HepG2 (cell line): ENCODE results near the gene SPNS1. TPM values are rescaled to one million over a fixed set of nuclear protein-coding genes. Genes with fewer than 3 reads are reported as not detected.

Experiments used
- ATAC-seq: fragments of 200-7000 bp; cut with Tn5 transposase; 3 replicates; pipeline ENCODE4 v1.9.1; 2020; ENCODE audit warnings: mild to moderate bottlenecking, moderate library complexity
- BruUV-seq: library from RNA; stranded (reverse); fragments of 400-500 nt; replicated peaks from 2 replicates; lab custom pipeline; 2021; lab: Mats Ljungman, UMichigan
- CTCF ChIA-PET: fragments of 300-600 bp; formaldehyde crosslinking; extraction: SDS; loops from one replicate; lab custom pipeline; 2021; ENCODE audit warnings: low total read pairs, inconsistent platforms, low intra/inter-chr PET ratio; lab: Yijun Ruan, JAX
- POLR2A ChIA-PET: fragments of 350-600 bp; sonication (Branson Sonifier 250); formaldehyde crosslinking; loops from one replicate; lab custom pipeline; 2020; ENCODE audit warnings: antibody characterized with exemption, inconsistent platforms; lab: Yijun Ruan, JAX
- DNase-seq: peaks from one replicate; pipeline ENCODE4 v3.0.0-alpha.2; 2015; ENCODE audit warnings: low spot score
- FAIRE-seq: peaks from 3 replicates; lab custom pipeline; 2011; peaks lifted over from hg19 to GRCh38; lab: Jason Lieb, UNC
- H2AFZ ChIP-seq: one replicate; pipeline ENCODE4 v1.6.1; 2011; ENCODE audit warnings: low read length, inconsistent platforms
- H3K27ac ChIP-seq: fragments of 300-600 bp; 3 replicates; pipeline ENCODE4 v1.8.0; 2011; ENCODE audit warnings: mixed run types, mild to moderate bottlenecking, mixed read lengths, low read length, inconsistent platforms; ENCODE audit not compliant: insufficient read depth; ENCODE audit errors: extremely low read length
- H3K27me3 ChIP-seq, 2 experiments: fragments of 200-600 bp in 1 of 2; 2 replicates in 1 of 2; 3 replicates in 1 of 2; pipeline versions ENCODE4 v1.6.0 to v1.8.0; 2011; ENCODE audit warnings: low read length in 2 of 2, mild to moderate bottlenecking in 2 of 2, moderate library complexity in 2 of 2, inconsistent platforms in 1 of 2; ENCODE audit not compliant: insufficient read depth in 2 of 2, control insufficient read depth in 1 of 2
- H3K36me3 ChIP-seq, 2 experiments: fragments of 200-600 bp in 1 of 2; replicated peaks in 1 of 2; 2 replicates in 1 of 2; 3 replicates in 1 of 2; pipeline versions ENCODE4 v1.5.1 to v1.8.0; 2011; ENCODE audit warnings: low read length in 2 of 2, inconsistent platforms in 1 of 2; ENCODE audit not compliant: insufficient read depth in 2 of 2, control insufficient read depth in 1 of 2
- H3K4me1 ChIP-seq: 2 replicates; pipeline ENCODE4 v1.5.1; 2012; ENCODE audit warnings: low read length, inconsistent platforms; ENCODE audit not compliant: insufficient read depth
- H3K4me2 ChIP-seq: 2 replicates; pipeline ENCODE4 v1.6.0; 2011; ENCODE audit warnings: low read depth, low read length, inconsistent platforms
- H3K4me3 ChIP-seq, 3 experiments: fragments of 200-600 bp in 1 of 3; sonication (generic), shearing (Covaris generic) in 1 of 3; replicated peaks in 1 of 3; 2 replicates each; pipeline ENCODE4 v1.5.1; 2011 to 2016; ENCODE audit warnings: low read length in 3 of 3, inconsistent platforms in 2 of 3, low read depth in 2 of 3, mild to moderate bottlenecking in 2 of 3, control low read depth in 1 of 3, mixed read lengths in 1 of 3; ENCODE audit not compliant: insufficient read depth in 1 of 3
- H3K79me2 ChIP-seq: one replicate; pipeline ENCODE4 v1.6.1; 2011; ENCODE audit warnings: low read length, inconsistent platforms; ENCODE audit not compliant: insufficient read depth
- H3K9ac ChIP-seq: 2 replicates; pipeline ENCODE4 v1.6.0; 2011; ENCODE audit warnings: mild to moderate bottlenecking, low read depth, low read length, inconsistent platforms; ENCODE audit not compliant: insufficient read depth
- H3K9me3 ChIP-seq: 2 replicates; pipeline ENCODE4 v1.5.1; 2012; ENCODE audit warnings: mild to moderate bottlenecking, low read length
- H4K20me1 ChIP-seq: 2 replicates; pipeline ENCODE4 v1.6.0; 2011; ENCODE audit warnings: inconsistent platforms, mild to moderate bottlenecking, low read length, moderate library complexity; ENCODE audit not compliant: insufficient read depth
- JUN ChIP-seq: sonication (generic); formaldehyde crosslinking; IDR thresholded peaks from 2 replicates; pipeline ENCODE4 v1.4.0; 2020; ENCODE audit warnings: mild to moderate bottlenecking, missing genetic modification reagents
- SOX5 ChIP-seq: IDR thresholded peaks from 2 replicates; pipeline ENCODE4 v1.6.1; 2016; ENCODE audit warnings: borderline replicate concordance
- TCF7 ChIP-seq: sonication (generic); IDR thresholded peaks from 2 replicates; pipeline ENCODE4 v1.6.1; 2016; ENCODE audit warnings: antibody characterized with exemption, low read depth
- ZFX ChIP-seq: sonication (generic); formaldehyde crosslinking; IDR thresholded peaks from 2 replicates; pipeline ENCODE4 v1.4.0; 2020; ENCODE audit warnings: mild to moderate bottlenecking, low read depth, missing genetic modification reagents, moderate library complexity
- ZFY ChIP-seq: sonication (generic); formaldehyde crosslinking; IDR thresholded peaks from 2 replicates; pipeline ENCODE4 v1.4.0; 2020; ENCODE audit warnings: missing genetic modification reagents
- ZNF790 ChIP-seq: sonication (generic); formaldehyde crosslinking; IDR thresholded peaks from 2 replicates; pipeline ENCODE4 v1.8.0; 2022; ENCODE audit warnings: missing genetic modification reagents, mild to moderate bottlenecking, borderline replicate concordance
- WGBS: methylation state at CpG from one replicate; pipeline ENCODE4 v1.1.6; 2017; ENCODE audit warnings: low lambda C conversion rate; 5-methylcytosine and 5-hydroxymethylcytosine counted together
- in situ Hi-C: cut with HindIII; loops from 2 replicates; pipeline ENCODE4 v1.10.0; 2017; ENCODE audit warnings: low pct_unique_long_range_greater_than_20kb; ENCODE audit not compliant: extremely low pct_ligation_motif_present
- intact Hi-C: fragments of 100-400 bp; cut with micrococcal nuclease; formaldehyde crosslinking; loops from one replicate; pipeline ENCODE4 v1.10.0; 2022; ENCODE audit not compliant: unreplicated experiment
- polyA plus RNA-seq, 8 experiments: library from polyadenylated mRNA; depleted of rRNA in 3 of 8; stranded (reverse) in 7 of 8; unstranded in 1 of 8; fragments of >200 nt; fragmentation: Illumina TruSeq in 4 of 8; extraction: Trizol in 4 of 8; gene quantifications; 2 replicates each; pipeline versions ENCODE4 v1.2.1 to v1.2.3, GENCODE V29; 2011 to 2016; ENCODE audit warnings: low read depth in 4 of 8, missing spikeins in 1 of 8, mixed read lengths in 1 of 8; ENCODE audit not compliant: insufficient read depth in 1 of 8
- total RNA-seq, 5 experiments: library from RNA; depleted of rRNA; stranded (reverse); fragments of >200 nt; fragmentation: Illumina TruSeq; extraction: Trizol; gene quantifications; 2 replicates each; pipeline ENCODE4 v1.2.3, GENCODE V29; 2016; ENCODE audit warnings: low read depth in 1 of 5
- TF ChIP-seq, protein P1 (sequence below), 2 experiments: fragments of 450-650 bp in 1 of 2; sonication (generic) in 1 of 2; formaldehyde crosslinking in 1 of 2; IDR thresholded peaks; 2 replicates each; pipeline versions ENCODE4 v1.6.1 to v1.8.0; 2016 to 2022; ENCODE audit warnings: antibody characterized with exemption in 1 of 2, mild to moderate bottlenecking in 1 of 2, missing genetic modification reagents in 1 of 2
- TF ChIP-seq, protein P2 (sequence below): IDR thresholded peaks from 2 replicates; pipeline ENCODE4 v1.6.1; 2012; ENCODE audit warnings: inconsistent platforms
- TF ChIP-seq, protein P3 (sequence below): sonication (generic); formaldehyde crosslinking; IDR thresholded peaks from 2 replicates; pipeline ENCODE4 v1.4.0; 2020; ENCODE audit warnings: missing genetic modification reagents
- TF ChIP-seq, protein P4 (sequence below): IDR thresholded peaks from 2 replicates; pipeline ENCODE4 v1.6.1; 2016

Gene SPNS1
- total and polyA plus RNA-seq, 2 of the 13 experiments (the other 11 are each of a cell fraction or from before 2014, with no cell fraction given), result 25.6 to 38.8 TPM

DNA sequence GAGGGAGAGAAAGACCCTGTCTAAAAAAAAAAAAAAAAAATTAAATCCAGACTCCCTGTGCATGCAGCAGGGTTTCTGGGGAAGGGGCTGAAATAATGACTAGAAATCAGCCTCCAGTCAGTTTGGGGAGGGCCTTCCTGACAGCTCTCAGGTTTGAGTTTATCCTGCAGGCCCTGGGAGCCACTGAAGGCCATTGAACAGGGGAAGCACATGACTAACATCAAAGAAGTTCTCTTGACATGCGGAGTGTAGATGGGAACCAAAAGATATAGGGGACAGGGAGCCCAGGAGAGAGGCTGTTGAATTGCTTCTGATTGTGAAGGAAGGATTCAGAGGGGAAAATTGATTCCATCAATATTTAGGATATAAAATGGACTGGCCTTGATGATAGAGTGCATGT, 46.8 kb upstream of the SPNS1 start:
- Histone ChIP-seq H3K79me2 (no peaks in the 10 kb centered on the region), H4K20me1 (no peaks in the 10 kb centered on the region; the same call in 1 of the 2 replicates), H3K27ac (no peak overlapping the region), H3K9me3 (no peaks in the 10 kb centered on the region), H3K4me3 (no peak overlapping the region), H3K36me3 (no peaks in the 10 kb centered on the region), H2AFZ (no peak overlapping the region), H3K4me1 (peaks cover 69% of the 10 kb centered on the region), H3K9ac (no peak overlapping the region), H3K27me3 (no peaks in the 10 kb centered on the region), H3K4me2 (no peak overlapping the region)
- ChIA-PET POLR2A (interaction anchor here (1.2 to 5.7 kb wide), 4 partner anchors 9 to 64 kb away, joined by 4 to 77 read pairs (median 8); partner anchors contain the start of genes NFATC2IP, SH2B1 and SPNS1), CTCF (no interaction called here)
- no TSS peak for BruUV-seq
- WGBS, result 18% methylated on average over 1 of the region's 1 CpG
- ATAC-seq (no peak), FAIRE-seq (peak; percentile 32), DNase-seq (no peak)
- intact Hi-C loops (loop anchor here (5.0 kb wide), 2 partner anchors 41 to 81 kb away; partner anchors contain the start of gene TUFM), in situ Hi-C loops (no loop called here)
- TF ChIP-seq, protein P1, sequence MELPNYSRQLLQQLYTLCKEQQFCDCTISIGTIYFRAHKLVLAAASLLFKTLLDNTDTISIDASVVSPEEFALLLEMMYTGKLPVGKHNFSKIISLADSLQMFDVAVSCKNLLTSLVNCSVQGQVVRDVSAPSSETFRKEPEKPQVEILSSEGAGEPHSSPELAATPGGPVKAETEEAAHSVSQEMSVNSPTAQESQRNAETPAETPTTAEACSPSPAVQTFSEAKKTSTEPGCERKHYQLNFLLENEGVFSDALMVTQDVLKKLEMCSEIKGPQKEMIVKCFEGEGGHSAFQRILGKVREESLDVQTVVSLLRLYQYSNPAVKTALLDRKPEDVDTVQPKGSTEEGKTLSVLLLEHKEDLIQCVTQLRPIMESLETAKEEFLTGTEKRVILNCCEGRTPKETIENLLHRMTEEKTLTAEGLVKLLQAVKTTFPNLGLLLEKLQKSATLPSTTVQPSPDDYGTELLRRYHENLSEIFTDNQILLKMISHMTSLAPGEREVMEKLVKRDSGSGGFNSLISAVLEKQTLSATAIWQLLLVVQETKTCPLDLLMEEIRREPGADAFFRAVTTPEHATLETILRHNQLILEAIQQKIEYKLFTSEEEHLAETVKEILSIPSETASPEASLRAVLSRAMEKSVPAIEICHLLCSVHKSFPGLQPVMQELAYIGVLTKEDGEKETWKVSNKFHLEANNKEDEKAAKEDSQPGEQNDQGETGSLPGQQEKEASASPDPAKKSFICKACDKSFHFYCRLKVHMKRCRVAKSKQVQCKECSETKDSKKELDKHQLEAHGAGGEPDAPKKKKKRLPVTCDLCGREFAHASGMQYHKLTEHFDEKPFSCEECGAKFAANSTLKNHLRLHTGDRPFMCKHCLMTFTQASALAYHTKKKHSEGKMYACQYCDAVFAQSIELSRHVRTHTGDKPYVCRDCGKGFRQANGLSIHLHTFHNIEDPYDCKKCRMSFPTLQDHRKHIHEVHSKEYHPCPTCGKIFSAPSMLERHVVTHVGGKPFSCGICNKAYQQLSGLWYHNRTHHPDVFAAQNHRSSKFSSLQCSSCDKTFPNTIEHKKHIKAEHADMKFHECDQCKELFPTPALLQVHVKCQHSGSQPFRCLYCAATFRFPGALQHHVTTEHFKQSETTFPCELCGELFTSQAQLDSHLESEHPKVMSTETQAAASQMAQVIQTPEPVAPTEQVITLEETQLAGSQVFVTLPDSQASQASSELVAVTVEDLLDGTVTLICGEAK (IDR thresholded peaks at IDR 0.05), result no peak
- TF ChIP-seq, protein P1 (CRISPR knock-in tag; IDR thresholded peaks at IDR 0.05), result 0 out of 2 replicates have a peak, but pooled peaks have one; percentile 33
- 0 out of 2 replicates have a peak, but pooled peaks have one; percentile 15 for TF ChIP-seq ZFY (CRISPR knock-in tag)
- TF ChIP-seq, protein P2, sequence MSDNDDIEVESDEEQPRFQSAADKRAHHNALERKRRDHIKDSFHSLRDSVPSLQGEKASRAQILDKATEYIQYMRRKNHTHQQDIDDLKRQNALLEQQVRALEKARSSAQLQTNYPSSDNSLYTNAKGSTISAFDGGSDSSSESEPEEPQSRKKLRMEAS, result 0 out of 2 replicates have a peak, but pooled peaks have one; percentile 42
- TF ChIP-seq SOX5 (CRISPR knock-in tag), result peak; percentile 12; the same call in 1 of the 2 replicates
- TF ChIP-seq, protein P3, sequence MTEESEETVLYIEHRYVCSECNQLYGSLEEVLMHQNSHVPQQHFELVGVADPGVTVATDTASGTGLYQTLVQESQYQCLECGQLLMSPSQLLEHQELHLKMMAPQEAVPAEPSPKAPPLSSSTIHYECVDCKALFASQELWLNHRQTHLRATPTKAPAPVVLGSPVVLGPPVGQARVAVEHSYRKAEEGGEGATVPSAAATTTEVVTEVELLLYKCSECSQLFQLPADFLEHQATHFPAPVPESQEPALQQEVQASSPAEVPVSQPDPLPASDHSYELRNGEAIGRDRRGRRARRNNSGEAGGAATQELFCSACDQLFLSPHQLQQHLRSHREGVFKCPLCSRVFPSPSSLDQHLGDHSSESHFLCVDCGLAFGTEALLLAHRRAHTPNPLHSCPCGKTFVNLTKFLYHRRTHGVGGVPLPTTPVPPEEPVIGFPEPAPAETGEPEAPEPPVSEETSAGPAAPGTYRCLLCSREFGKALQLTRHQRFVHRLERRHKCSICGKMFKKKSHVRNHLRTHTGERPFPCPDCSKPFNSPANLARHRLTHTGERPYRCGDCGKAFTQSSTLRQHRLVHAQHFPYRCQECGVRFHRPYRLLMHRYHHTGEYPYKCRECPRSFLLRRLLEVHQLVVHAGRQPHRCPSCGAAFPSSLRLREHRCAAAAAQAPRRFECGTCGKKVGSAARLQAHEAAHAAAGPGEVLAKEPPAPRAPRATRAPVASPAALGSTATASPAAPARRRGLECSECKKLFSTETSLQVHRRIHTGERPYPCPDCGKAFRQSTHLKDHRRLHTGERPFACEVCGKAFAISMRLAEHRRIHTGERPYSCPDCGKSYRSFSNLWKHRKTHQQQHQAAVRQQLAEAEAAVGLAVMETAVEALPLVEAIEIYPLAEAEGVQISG (CRISPR knock-in tag), result 0 out of 2 replicates have a peak, but pooled peaks have one; percentile 13
- TF ChIP-seq ZFX (CRISPR knock-in tag), result peak; percentile 44; the same call in 1 of the 2 replicates
- TF ChIP-seq, protein P4, sequence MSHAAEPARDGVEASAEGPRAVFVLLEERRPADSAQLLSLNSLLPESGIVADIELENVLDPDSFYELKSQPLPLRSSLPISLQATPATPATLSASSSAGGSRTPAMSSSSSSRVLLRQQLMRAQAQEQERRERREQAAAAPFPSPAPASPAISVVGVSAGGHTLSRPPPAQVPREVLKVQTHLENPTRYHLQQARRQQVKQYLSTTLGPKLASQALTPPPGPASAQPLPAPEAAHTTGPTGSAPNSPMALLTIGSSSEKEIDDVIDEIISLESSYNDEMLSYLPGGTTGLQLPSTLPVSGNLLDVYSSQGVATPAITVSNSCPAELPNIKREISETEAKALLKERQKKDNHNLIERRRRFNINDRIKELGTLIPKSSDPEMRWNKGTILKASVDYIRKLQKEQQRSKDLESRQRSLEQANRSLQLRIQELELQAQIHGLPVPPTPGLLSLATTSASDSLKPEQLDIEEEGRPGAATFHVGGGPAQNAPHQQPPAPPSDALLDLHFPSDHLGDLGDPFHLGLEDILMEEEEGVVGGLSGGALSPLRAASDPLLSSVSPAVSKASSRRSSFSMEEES (CRISPR knock-in tag), result peak; percentile 65
- TF ChIP-seq JUN (CRISPR knock-in tag), result no peak
- TF ChIP-seq TCF7, result peak; percentile 41; the same call in 1 of the 2 replicates
- TF ChIP-seq ZNF790, result 0 out of 2 replicates have a peak, but pooled peaks have one; percentile 34
